IMR-90 (cell line): ENCODE data around the gene DNAJC11. TPM values are rescaled to one million over a fixed set of nuclear protein-coding genes. Genes with fewer than 3 reads are reported as not detected.

Source experiments
- ATAC-seq: fragments of 200-7000 bp; cut with Tn5 transposase; 2 replicates; pipeline ENCODE4 v1.9.1; 2020; ENCODE audit warnings: low read depth, mild to moderate bottlenecking, moderate library complexity
- BruUV-seq: library from RNA; stranded (reverse); fragments of 400-500 nt; replicated peaks from 2 replicates; lab custom pipeline; 2021; lab: Mats Ljungman, UMichigan
- CTCF ChIA-PET: fragments of 300-600 bp; formaldehyde crosslinking; extraction: SDS; loops from one replicate; lab custom pipeline; 2021; ENCODE audit warnings: antibody characterized with exemption; lab: Yijun Ruan, JAX
- POLR2A ChIA-PET: fragments of 300-600 bp; sonication (Branson Sonifier 250); formaldehyde crosslinking; loops from one replicate; lab custom pipeline; 2022; ENCODE audit warnings: antibody characterized with exemption; ENCODE audit not compliant: unreplicated experiment; lab: Charles Lee
- DNase-seq: peaks from one replicate; pipeline ENCODE4 v3.0.0; 2013
- H2AFZ ChIP-seq: replicated peaks from 2 replicates; pipeline ENCODE3; 2013; ENCODE audit warnings: low read length, mild to moderate bottlenecking; ENCODE audit not compliant: poor library complexity
- H2AK5ac ChIP-seq: 2 replicates; pipeline ENCODE4 v1.6.1; 2013; ENCODE audit warnings: low read depth, low read length, inconsistent platforms
- H2AK9ac ChIP-seq: replicated peaks from 2 replicates; pipeline ENCODE3; 2013; ENCODE audit warnings: mild to moderate bottlenecking, low read depth, low read length, moderate library complexity; ENCODE audit not compliant: poor library complexity
- H2BK120ac ChIP-seq: 2 replicates; pipeline ENCODE4 v1.6.1; 2013; ENCODE audit warnings: low read depth, low read length, inconsistent platforms
- H2BK15ac ChIP-seq: 3 replicates; pipeline ENCODE4 v1.6.1; 2013; ENCODE audit warnings: low read depth, low read length, inconsistent platforms
- H2BK20ac ChIP-seq: 2 replicates; pipeline ENCODE4 v1.6.1; 2013; ENCODE audit warnings: low read depth, mild to moderate bottlenecking, inconsistent platforms, low read length, moderate library complexity
- H2BK5ac ChIP-seq: 2 replicates; pipeline ENCODE4 v1.6.1; 2013; ENCODE audit warnings: mild to moderate bottlenecking, low read depth, low read length, inconsistent platforms; ENCODE audit not compliant: poor library complexity, severe bottlenecking
- H3K14ac ChIP-seq: replicated peaks from 2 replicates; pipeline ENCODE4 v1.6.1; 2013; ENCODE audit warnings: low read depth, low read length, inconsistent platforms
- H3K18ac ChIP-seq: 2 replicates; pipeline ENCODE4 v1.6.1; 2013; ENCODE audit warnings: low read depth, low read length, control low read depth
- H3K23ac ChIP-seq: 2 replicates; pipeline ENCODE4 v1.6.1; 2013; ENCODE audit warnings: low read depth, low read length, inconsistent platforms
- H3K27ac ChIP-seq: 2 replicates; pipeline ENCODE4 v1.5.1; 2013; ENCODE audit warnings: mild to moderate bottlenecking, control low read depth, low read length; ENCODE audit not compliant: insufficient read depth
- H3K27me3 ChIP-seq: 2 replicates; pipeline ENCODE4 v1.6.1; 2013; ENCODE audit warnings: low read length; ENCODE audit not compliant: control insufficient read depth, insufficient read depth
- H3K36me3 ChIP-seq: 2 replicates; pipeline ENCODE4 v1.6.1; 2013; ENCODE audit warnings: low read length, mixed read lengths; ENCODE audit not compliant: control insufficient read depth, insufficient read depth
- H3K4ac ChIP-seq: 2 replicates; pipeline ENCODE4 v1.6.1; 2013; ENCODE audit warnings: low read depth, low read length, inconsistent platforms
- H3K4me1 ChIP-seq: 2 replicates; pipeline ENCODE4 v1.6.1; 2013; ENCODE audit warnings: low read length, mixed read lengths; ENCODE audit not compliant: control insufficient read depth, insufficient read depth
- H3K4me2 ChIP-seq: 2 replicates; pipeline ENCODE4 v1.6.1; 2013; ENCODE audit warnings: low read depth, mild to moderate bottlenecking, control low read depth, low read length, moderate library complexity
- H3K4me3 ChIP-seq: 2 replicates; pipeline ENCODE4 v1.5.1; 2013; ENCODE audit warnings: low read depth, mild to moderate bottlenecking, control low read depth, low read length, moderate library complexity; ENCODE audit not compliant: insufficient read depth
- H3K56ac ChIP-seq: 2 replicates; pipeline ENCODE4 v1.6.1; 2013; ENCODE audit warnings: low read length, inconsistent platforms; ENCODE audit not compliant: insufficient read depth; ENCODE audit errors: extremely low read depth
- H3K79me1 ChIP-seq, 2 experiments: 2 replicates each; pipeline ENCODE4 v1.6.1; 2013; ENCODE audit warnings: low read length in 2 of 2, inconsistent platforms in 1 of 2, low read depth in 1 of 2
- H3K9ac ChIP-seq: 2 replicates; pipeline ENCODE4 v1.6.1; 2013; ENCODE audit warnings: low read depth, low read length, control low read depth
- H3K9me1 ChIP-seq: 2 replicates; pipeline ENCODE4 v1.6.1; 2013; ENCODE audit warnings: low read length, inconsistent platforms; ENCODE audit not compliant: insufficient read depth
- H3K9me3 ChIP-seq: 2 replicates; pipeline ENCODE4 v1.6.1; 2013; ENCODE audit warnings: low read length; ENCODE audit not compliant: control insufficient read depth, insufficient read depth
- H4K20me1 ChIP-seq: 2 replicates; pipeline ENCODE4 v1.6.1; 2013; ENCODE audit warnings: low read length, inconsistent platforms; ENCODE audit not compliant: insufficient read depth
- H4K5ac ChIP-seq: 2 replicates; pipeline ENCODE4 v1.6.1; 2013; ENCODE audit warnings: mild to moderate bottlenecking, low read depth, low read length, control low read depth
- H4K8ac ChIP-seq, 2 experiments: 2 replicates each; pipeline ENCODE4 v1.6.1; 2013; ENCODE audit warnings: low read depth in 2 of 2, low read length in 2 of 2, control low read depth in 1 of 2, inconsistent platforms in 1 of 2
- H4K91ac ChIP-seq: 2 replicates; pipeline ENCODE4 v1.6.1; 2013; ENCODE audit warnings: low read depth, low read length, inconsistent platforms; ENCODE audit not compliant: insufficient read depth
- BHLHE40 ChIP-seq: fragments of 150-350 bp; IDR thresholded peaks from 2 replicates; pipeline ENCODE4 v1.6.1; 2016; ENCODE audit warnings: mild to moderate bottlenecking, low read depth, low read length
- RAD21 ChIP-seq: IDR thresholded peaks from 2 replicates; pipeline ENCODE4 v1.6.1; 2012; ENCODE audit warnings: low read length, improper control_type of control experiment
- WGBS, 2 experiments: methylation state at CpG; one replicate each; pipeline versions ENCODE4 v1.1.5 to v1.1.7; 2013; ENCODE audit warnings: missing lambda C conversion rate in 2 of 2; ENCODE audit not compliant: insufficient read length in 1 of 2; ENCODE audit errors: extremely low coverage in 2 of 2; 5-methylcytosine and 5-hydroxymethylcytosine counted together
- dilution Hi-C: fragments of 300-500 bp; cut with HindIII; formaldehyde crosslinking; loops from one replicate; pipeline ENCODE4 v1.14.3; 2018; ENCODE audit warnings: low sequenced_read_pairs; ENCODE audit not compliant: unreplicated experiment
- in situ Hi-C: fragments of 300-500 bp; cut with MboI; formaldehyde crosslinking; loops from 3 replicates; pipeline ENCODE4 v1.14.3; 2019; ENCODE audit warnings: low sequenced_read_pairs, inconsistent platforms, mixed read lengths
- intact Hi-C: fragments of 100-400 bp; cut with micrococcal nuclease; formaldehyde crosslinking; loops from 2 replicates; pipeline ENCODE4 v1.10.0; 2022
- polyA plus RNA-seq, 3 experiments: library from polyadenylated mRNA; depleted of rRNA; stranded (reverse); fragments of >200 nt; gene quantifications; 2 replicates each; pipeline ENCODE4 v1.2.3, GENCODE V29; 2012; ENCODE audit warnings: low replicate concordance in 1 of 3
- total RNA-seq: library from RNA; depleted of rRNA; stranded (reverse); fragments of >200 nt; gene quantifications from 2 replicates; pipeline ENCODE4 v1.2.3, GENCODE V29; 2012

DNAJC11 gene
- total and polyA plus RNA-seq, 2 of the 4 experiments (the other 2 are of a cell fraction): 38.7 to 48.5 TPM

GRCh38 chr1:6614929-6615785 lies 86.5 kb downstream of the DNAJC11 start:
- H3K4me1 ChIP-seq: peaks cover 3% of the 10 kb centered on the region; the same call in 1 of the 2 replicates
- peak overlapping the region; percentile 82 for H2AFZ ChIP-seq
- H4K20me1 ChIP-seq: peaks cover 39% of the 10 kb centered on the region

More at GRCh38 chr1:6614929-6615785, 86.5 kb downstream of the DNAJC11 start:
- H3K4me3 ChIP-seq: peak overlapping the region; percentile 97
- BruUV-seq: no TSS peak
- H2BK5ac ChIP-seq: no peak overlapping the region
- no peak overlapping the region; the same call in 1 of the 2 replicates for H2BK120ac ChIP-seq
- in situ Hi-C loops: no loop called here
- ChIA-PET POLR2A (no interaction called here), CTCF (no interaction called here)
- H3K14ac ChIP-seq: peak overlapping the region; percentile 10; the same call in 1 of the 2 replicates
- 1% methylated on average over 18 of the region's 82 CpGs; no CpG with 5 or more reads in 1 of the 2 experiments for WGBS, 2 experiments
- no peak overlapping the region for H2BK15ac ChIP-seq
- H3K4me2 ChIP-seq: peak overlapping the region; percentile 91
- no peak overlapping the region for H4K5ac ChIP-seq
- H3K9ac ChIP-seq: peak overlapping the region; percentile 85
- H3K9me3 ChIP-seq: no peaks in the 10 kb centered on the region
- dilution Hi-C loops: no loop called here
- H2AK9ac ChIP-seq: peak overlapping the region; percentile 95
- no peaks in the 10 kb centered on the region; the same call in 1 of the 2 replicates for H3K9me1 ChIP-seq
- no peak for DNase-seq
- H3K27ac ChIP-seq: peak overlapping the region; percentile 65
- 0 out of 2 replicates have a peak overlapping the region, but pooled peaks have one; percentile 48 for H3K4ac ChIP-seq
- no peak for TF ChIP-seq RAD21
- peak; percentile 37; the same call in 1 of the 2 replicates for TF ChIP-seq BHLHE40
- intact Hi-C loops: no loop called here
- peaks cover 18% of the 10 kb centered on the region for H3K36me3 ChIP-seq
- peak overlapping the region; percentile 52; the same call in 1 of the 2 replicates for H3K18ac ChIP-seq
- peak overlapping the region in 1 of 2 experiments; percentile 2; a peak in 1 of 4 replicates for H4K8ac ChIP-seq
- no peak overlapping the region for H4K91ac ChIP-seq
- ATAC-seq: no peak
- no peak overlapping the region for H2BK20ac ChIP-seq
- H3K27me3 ChIP-seq: no peaks in the 10 kb centered on the region
- H3K79me1 ChIP-seq: peaks cover 29 to 55% of the 10 kb centered on the region in 2 experiments
- no peak overlapping the region for H3K56ac ChIP-seq
- no peak overlapping the region; the same call in 1 of the 2 replicates for H2AK5ac ChIP-seq
- peak overlapping the region; percentile 69; the same call in 1 of the 2 replicates for H3K23ac ChIP-seq
